Endothelial cell of umbilical vein (primary cell): ENCODE results near the gene ADGRG1.

ENCODE experiments used
- EZH2 ChIP-seq: IDR thresholded peaks from 2 replicates; pipeline ENCODE4 v1.6.1; 2012; ENCODE audit warnings: borderline replicate concordance, low read depth, mild to moderate bottlenecking, moderate library complexity, low read length, inconsistent platforms; ENCODE audit not compliant: severe bottlenecking
- POLR2A ChIP-seq: IDR thresholded peaks from 2 replicates; pipeline ENCODE4 v1.6.1; 2012; ENCODE audit warnings: low read depth, mild to moderate bottlenecking, control low read depth, low read length
- TF ChIP-seq, protein P1 (sequence below), 2 donors: IDR thresholded peaks; 1 replicate in 1 of 2; 2 replicates in 1 of 2; pipeline ENCODE4 v1.5.1; 2011; ENCODE audit warnings: low read length in 2 of 2, mild to moderate bottlenecking in 2 of 2, moderate library complexity in 2 of 2, control low read depth in 1 of 2, inconsistent platforms in 1 of 2, low read depth in 1 of 2; ENCODE audit not compliant: insufficient read depth in 1 of 2; ENCODE audit errors: extremely low read depth in 1 of 2
- TF ChIP-seq, protein P2 (sequence below): IDR thresholded peaks from 2 replicates; pipeline ENCODE4 v1.6.1; 2011; ENCODE audit not compliant: insufficient read depth, insufficient read length

DNA sequence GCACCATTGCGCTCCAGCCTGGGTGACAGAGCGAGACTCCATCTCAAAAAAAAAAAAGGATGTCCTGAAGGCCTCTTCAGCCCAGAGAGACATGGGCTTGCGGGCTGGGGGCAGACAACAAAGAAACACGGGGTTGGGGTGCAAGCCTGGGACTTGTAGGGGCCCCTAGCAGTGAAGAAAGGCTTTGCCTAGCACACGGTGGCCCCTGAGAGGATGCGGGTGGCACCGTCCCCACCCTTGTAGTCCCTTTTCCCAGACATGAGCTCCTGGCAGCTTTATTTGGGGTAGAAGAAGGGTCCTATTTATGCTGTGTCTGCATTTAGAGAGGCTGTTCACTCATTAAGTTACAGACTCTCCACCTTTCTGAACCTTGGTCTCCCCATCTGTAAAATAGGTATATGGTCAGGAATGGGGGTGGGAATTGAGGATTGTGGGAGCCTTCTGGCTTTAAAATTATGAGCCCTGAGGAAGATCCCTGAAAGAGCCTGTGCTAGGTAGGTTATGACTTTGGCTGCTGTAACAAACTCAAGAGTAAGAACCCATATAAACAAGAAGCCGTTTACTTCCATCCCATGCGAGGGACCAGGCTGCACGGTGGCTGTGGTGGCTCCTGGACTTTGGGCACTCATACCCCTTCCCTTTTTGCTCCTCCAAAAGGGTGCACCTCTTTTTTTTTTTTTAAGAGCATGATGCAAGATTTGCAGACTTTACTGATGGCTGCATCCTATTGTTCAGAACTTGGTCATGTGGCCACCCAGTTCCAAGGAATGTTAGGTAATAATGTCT is 20.6 kb upstream of the ADGRG1 start:
- TF ChIP-seq, protein P1, sequence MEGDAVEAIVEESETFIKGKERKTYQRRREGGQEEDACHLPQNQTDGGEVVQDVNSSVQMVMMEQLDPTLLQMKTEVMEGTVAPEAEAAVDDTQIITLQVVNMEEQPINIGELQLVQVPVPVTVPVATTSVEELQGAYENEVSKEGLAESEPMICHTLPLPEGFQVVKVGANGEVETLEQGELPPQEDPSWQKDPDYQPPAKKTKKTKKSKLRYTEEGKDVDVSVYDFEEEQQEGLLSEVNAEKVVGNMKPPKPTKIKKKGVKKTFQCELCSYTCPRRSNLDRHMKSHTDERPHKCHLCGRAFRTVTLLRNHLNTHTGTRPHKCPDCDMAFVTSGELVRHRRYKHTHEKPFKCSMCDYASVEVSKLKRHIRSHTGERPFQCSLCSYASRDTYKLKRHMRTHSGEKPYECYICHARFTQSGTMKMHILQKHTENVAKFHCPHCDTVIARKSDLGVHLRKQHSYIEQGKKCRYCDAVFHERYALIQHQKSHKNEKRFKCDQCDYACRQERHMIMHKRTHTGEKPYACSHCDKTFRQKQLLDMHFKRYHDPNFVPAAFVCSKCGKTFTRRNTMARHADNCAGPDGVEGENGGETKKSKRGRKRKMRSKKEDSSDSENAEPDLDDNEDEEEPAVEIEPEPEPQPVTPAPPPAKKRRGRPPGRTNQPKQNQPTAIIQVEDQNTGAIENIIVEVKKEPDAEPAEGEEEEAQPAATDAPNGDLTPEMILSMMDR (IDR thresholded peaks at IDR 0.05; ENCODE audit: extremely low read depth in 1 of 2, insufficient read depth in 1 of 2, low read depth in 1 of 2, low read length in 2 of 2): no peak
- TF ChIP-seq POLR2A (no peak), EZH2 (no peak)
- TF ChIP-seq, protein P2, sequence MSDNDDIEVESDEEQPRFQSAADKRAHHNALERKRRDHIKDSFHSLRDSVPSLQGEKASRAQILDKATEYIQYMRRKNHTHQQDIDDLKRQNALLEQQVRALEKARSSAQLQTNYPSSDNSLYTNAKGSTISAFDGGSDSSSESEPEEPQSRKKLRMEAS: no peak
